Stimulated activated CD4-positive, alpha-beta T cell treated with anti-CD3 and anti-CD28 coated beads, Interleukin-12 subunit alpha, Interleukin-12 subunit beta, amount 100 ng/mL, for 48 hours (primary cell): ENCODE measurements around the gene JAM2.
A peak's percentile ranks its signal among the peaks of the same experiment; 100 is the strongest.
"Not testable (repeated sequence)": the region's sequence is repeated elsewhere in the genome, so short reads cannot be mapped to it uniquely, and the experiment has no call there.

Experiments used
- DNase-seq, 3 donors: peaks; one replicate each; pipeline ENCODE4 v3.0.0-alpha.2; 2020; ENCODE audit warnings: low read depth in 2 of 3, low spot score in 1 of 3

The JAM2 gene

DNA sequence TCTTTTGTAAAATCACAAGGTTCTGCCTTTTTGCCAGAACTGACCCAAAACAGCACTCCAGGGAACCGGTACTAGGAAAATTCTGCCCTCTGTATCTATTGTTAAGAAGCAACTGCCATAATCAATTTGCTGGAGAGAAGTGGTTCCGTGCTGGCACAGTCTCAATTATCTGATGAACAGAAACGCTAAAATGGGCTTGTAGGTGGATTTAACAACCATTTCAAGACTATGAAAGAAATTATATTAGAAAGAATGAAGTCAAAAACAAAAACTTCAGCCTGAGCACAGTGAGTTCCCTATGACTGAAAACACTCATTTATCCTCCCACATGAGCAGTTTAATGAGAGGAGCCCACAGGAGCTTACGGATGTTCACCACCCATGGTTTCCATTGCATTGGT, 4.4 kb downstream of the JAM2 start:
- DNase-seq = no peak

DNA sequence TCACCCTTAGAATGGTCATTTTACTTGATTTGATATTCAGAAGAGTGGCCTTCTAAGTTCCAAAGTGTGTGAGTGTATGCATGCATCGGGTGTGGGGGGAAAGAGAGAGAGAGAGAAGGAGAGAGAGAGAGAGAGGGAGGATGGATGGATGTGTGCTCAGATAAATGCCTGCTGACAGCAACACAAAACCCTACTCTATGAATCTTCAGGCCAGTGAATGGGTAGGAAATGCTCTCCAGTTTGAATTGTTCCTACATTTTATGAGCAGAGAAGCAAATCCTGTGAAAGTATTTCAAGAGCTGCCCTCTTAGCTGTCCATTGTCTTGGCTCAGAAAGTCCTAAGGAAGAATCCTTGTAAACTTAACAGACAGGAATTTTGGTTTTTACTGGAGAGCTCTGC, 7.4 kb downstream of the JAM2 start:
- DNase-seq = no peak

DNA sequence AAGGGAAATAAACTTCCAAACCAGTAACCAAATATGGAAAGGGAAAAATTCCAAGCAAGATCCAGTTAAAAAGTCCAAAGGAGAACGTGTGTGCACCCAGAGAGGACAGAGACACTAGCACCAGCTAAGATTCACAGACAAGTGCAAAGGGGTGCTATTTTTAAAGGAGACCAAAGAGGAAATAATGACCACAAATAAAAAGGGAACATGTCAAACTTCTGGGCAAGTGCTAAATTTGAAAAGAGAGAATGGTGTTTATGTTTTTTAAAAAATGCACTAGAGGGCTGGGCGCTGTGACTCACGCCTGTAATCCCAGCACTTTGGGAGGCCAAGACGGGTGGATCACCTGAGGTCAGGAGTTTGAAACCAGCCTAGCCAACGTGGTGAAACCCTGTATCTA, 8.6 kb downstream of the JAM2 start:
- DNase-seq = no peak

GRCh38 chr21:25649146-25649545, 10.1 kb downstream of the JAM2 start:
- no peak for DNase-seq

GRCh38 chr21:25656412-25656811, 17.4 kb downstream of the JAM2 start:
- no peak for DNase-seq

DNA sequence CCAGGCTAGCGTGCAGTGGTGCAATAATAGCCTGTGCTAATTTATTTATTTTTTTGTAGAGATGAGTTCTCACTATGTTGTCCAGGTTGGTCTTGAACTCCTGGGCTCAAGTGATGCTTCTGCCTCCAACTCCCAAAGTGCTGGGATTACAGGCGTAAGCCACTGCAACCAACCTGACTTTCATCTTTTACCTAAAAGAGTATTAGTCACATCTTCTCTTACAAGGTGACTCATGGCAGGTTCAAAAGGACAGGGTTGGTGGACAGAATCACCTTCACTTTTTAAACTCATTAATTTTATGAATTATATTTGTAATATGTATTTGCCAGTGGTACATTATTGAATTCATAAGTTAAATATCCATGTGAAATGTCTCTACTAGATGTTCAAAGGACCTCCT, 18.1 kb downstream of the JAM2 start:
- DNase-seq = no peak

GRCh38 chr21:25658427-25659035, 19.5 kb downstream of the JAM2 start:
- DNase-seq = no peak

DNA sequence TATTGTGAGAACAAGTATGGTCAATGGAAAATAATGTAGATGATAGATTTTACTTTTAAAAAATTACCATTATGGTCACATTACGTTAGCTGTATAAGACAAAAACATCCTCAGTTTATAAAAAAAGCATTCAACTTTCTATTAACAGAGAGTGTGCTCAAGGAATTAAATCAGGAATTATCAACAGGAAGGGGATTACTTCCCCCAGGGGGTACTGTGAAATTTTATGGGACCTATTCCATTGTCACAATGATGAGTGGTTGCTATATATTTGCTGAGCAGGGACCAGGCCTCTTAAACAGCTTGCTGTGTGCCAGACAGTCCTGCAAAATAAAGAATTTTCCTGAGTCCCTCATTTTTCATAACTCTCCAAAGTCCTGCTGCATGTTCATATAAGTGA, 21.2 kb downstream of the JAM2 start:
- no peak for DNase-seq

DNA sequence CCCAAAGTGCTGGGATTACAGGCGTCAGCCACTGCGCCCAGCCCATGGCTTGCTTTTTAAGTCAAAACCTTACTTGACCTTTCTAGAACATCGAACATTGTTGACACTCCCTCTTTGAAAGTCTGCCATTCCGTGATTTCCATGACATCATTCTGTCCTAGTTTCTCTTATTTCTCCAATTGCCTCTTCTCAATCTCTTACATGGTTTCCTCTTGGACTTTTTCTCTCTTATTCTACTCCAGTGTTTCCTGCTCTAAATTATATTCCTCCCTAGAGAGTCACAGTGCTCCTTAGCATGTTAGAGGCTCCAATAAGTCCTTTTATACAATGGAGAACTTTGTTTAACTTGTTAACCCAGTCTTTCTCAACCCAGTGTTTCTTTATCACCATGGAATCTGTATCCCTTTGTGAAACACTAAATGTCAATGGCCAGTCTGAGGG, 25.5 kb downstream of the JAM2 start:
- DNase-seq = no peak

GRCh38 chr21:25670726-25671125, 31.7 kb downstream of the JAM2 start:
- DNase-seq = no peak

DNA sequence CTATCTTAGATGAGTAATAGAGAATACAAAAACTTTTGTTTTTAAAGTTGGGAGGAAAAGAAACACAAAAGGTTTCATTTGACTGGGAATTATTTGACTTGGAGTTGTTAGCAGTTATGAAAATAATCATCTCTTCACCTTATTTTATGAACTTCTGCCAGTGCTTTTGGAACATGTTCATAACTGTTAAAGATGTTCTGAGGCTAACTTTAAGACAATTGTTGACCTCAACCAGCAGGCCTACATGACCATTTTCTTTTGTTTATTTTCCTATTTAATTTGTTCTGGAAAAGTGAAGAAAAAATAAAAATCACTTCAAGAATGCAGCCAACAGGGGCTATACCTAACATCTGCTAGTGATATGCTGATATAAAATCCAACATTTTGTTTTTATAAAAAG, 37.4 kb downstream of the JAM2 start:
- no peak for DNase-seq

GRCh38 chr21:25682382-25682781, 43.3 kb downstream of the JAM2 start:
- no peak for DNase-seq

DNA sequence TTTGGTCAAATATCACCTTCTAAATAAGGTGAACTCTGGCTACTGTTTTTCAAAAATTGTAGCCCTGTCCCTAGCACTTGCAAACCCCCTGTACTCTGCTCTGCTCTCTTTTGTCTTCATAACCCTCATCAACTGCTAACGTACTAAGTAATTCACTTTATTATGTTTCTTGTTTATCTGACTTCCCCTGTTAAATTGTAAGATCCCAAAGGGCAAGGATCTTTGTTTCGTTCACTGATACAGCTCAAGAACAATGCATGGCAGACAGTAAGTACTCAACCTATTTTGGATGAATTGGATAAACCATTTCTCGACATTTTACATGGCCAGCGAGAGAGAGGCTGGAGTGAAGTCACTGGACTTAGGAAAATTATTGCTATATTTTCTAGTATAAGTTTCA, 48.7 kb downstream of the JAM2 start:
- DNase-seq = no peak

GRCh38 chr21:25688275-25689155, 49.5 kb downstream of the JAM2 start:
- no peak for DNase-seq

DNA sequence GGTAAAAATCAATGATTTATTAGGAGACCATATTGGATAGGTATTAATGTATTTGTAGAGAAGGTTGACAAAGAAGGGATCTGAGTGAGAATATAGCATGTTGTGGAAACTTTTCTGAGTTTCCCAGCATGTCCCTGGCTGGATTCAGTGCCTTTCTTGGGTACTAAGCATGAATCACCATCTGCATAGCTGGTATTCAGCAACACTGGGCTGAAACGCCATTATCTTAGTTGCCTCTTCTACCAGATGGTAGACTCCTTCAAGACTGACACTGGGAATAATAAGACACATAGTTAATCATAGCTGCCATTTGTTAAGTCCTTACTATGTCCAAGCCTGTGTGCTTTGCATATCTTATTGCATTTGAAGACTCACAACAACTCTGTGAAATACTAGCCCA, 50.2 kb downstream of the JAM2 start:
- DNase-seq = no peak

- no peak for DNase-seq
Measured at GRCh38 chr21:25691976-25692375, 52.9 kb downstream of the JAM2 start.

- DNase-seq = not testable (repeated sequence)
Measured at GRCh38 chr21:25695461-25695860, 56.4 kb downstream of the JAM2 start.

DNA sequence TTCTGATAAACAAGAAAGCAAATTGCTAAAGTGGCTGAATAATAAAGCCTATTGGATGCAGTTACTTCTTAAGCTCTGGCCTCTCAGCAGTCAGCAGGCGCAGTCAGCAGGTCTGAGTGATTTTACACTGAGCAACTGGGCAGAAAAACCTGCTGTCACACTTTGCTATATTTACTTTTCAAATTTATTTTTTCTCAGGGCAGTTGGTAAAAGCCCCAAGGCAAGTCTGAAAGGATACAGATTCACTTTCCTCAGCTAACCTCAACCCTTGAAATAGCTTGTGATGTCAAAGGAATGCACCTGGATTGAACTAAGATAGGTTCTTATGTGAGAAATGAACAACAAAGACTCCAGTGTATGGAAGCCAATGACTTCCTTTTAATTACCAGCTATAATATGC, 61.7 kb downstream of the JAM2 start:
- DNase-seq = no peak

GRCh38 chr21:25701529-25701928, 62.5 kb downstream of the JAM2 start:
- DNase-seq = no peak

GRCh38 chr21:25708467-25709065, 69.5 kb downstream of the JAM2 start:
- DNase-seq = peak in 1 of 3 donors; percentile 36

DNA sequence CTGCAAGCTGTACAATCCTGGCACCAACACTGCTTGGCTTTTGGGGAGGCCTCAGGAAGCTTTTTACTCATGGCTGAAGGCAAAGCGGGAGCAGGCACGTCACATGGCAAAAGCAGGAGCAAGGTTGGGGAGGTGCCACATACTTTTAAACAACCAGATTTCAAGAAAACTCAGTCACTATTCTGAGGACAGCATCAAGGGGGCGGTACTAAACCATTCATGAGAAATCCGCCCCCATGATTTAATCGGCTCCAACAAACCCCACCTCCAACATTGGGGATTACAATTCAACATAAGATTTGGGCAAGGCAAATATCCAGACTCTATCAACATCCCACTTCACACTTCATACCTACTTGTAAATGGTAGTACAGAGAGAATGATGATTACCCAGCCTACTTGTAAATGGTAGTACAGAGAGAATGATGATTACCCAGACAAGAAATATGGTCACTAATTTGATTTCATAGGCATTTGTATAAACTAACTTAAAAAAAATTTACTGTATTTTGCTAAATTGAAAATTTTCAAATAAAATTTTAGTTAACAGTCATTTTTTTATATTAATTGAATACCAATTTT, 70.7 kb downstream of the JAM2 start:
- DNase-seq = no peak

DNA sequence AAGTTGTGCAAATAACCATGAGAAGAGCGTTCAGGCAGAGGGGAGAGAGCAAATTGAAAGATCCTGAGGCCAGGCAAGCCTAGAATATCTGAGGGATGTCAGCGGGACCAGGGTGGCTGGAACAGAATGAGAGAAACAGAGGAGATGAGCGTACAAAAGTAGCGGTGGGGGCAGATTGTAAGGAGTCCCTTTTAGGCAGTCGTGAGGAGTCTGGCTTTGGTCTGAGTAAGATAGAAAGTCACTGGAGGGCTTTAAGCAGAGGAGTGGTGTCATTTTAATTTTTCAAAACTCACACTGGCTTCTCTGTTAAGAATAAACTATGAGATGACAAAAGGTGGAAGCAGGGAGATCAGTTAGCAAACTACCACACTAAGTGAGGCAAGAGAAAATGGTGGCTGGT, 71.5 kb downstream of the JAM2 start:
- no peak for DNase-seq
